Islet of Langerhans (tissue), 1 donor: ENCODE results near the gene SMYD5.
"Not testable (repeated sequence)": the region's sequence is repeated elsewhere in the genome, so short reads cannot be mapped to it uniquely, and the experiment has no call there.

Experiments used
- FAIRE-seq: peaks from one replicate; lab custom pipeline; 2011; peaks lifted over from hg19 to GRCh38; lab: Jason Lieb, UNC

SMYD5 gene

GRCh38 chr2:73260338-73260984 is 46.4 kb downstream of the SMYD5 start:
- no peak for FAIRE-seq

- FAIRE-seq: no peak
Measured at GRCh38 chr2:73262108-73262651, 48.1 kb downstream of the SMYD5 start.

DNA sequence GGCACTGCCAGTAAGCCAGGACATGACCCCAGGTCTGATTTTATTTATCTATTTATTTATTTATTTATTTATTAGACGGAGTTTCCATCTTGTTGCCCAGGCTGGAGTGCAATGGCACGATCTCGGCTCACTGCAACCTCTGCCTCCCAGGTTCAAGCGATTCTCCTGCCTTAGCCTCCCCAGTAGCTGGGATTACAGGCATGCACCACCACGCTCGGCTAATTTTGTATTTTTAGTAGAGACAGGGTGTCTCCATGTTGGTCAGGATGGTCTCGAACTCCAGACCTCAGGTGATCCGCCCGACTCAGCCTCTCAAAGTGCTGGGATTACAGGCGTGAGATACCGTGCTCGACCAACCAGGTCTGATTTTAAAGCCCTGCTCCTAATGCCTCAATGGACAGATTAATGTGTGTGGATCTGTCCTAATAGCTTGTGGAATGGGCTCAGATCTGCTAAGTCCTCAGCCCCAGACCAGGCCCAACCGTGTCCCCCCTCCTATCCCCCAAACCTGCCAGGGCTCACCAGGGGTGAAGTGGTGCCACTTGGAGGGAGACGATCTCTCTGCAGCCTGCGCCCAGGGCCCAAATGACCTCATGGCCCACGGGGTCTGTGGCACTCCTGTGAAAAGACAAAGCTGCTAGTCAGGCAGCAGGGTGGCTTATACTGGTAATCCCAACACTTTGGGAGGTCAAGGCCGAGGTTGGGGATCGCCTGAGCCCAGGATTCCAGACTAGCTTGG is 48.8 kb downstream of the SMYD5 start:
- FAIRE-seq: not testable (repeated sequence)

DNA sequence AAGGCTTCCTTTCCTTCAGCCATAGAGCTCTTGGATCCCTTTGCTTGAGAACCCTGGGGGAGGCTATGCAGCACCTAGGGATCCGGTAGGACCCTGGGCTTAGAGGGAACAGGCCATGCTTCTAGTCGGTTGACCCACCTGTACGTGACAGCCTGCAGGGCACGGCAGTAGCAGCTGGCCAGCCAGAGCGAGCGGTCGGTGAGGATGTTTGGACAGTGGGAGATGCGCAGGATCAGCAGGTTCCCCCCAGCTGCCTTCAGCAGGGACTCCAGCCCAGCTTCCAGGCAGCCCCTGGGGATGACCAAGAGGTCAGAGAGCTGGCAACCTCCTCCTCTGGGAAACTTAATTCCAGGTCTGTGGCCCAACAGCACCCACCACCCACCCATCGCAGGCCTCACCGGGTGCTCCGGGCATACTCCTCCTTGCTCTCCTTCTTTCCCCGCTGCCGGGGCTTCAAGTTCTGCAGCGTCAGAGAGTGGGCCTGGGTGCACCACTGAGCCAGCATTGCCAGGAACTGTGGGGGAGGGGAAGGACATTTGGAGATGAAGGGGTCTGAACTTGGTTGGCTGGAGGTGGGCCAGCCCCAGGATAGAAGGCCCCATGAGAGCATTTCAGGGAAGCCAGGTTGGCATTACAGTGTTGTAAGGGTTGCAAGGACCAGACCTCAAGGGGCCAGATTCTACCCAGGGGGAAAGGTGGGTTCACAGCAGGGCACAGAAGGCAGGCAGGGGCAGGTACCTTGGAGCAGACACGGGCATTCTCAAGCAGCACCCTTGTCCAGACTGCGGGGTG is 49.7 kb downstream of the SMYD5 start:
- FAIRE-seq: no peak

GRCh38 chr2:73264332-73264606 is 50.2 kb downstream of the SMYD5 start:
- FAIRE-seq: no peak

DNA sequence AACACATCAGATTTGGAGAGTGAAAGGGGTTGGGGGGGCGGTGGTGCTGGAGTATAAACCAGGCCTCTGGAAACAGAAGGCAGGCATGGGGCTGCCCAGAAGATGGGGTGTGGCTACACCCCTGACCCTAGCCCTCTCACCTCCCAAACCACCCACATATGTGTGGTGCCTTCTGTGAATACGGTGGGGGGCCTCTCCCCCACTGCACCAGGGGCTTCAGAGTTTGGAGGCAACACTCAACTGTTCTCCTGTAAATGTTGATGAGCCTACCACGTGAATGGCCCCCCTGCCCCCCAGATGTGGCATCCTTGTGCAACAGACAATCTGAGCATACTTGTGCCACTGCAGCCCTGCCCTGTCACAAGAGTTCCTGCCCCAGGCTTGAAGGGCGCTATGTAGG is 50.7 kb downstream of the SMYD5 start:
- FAIRE-seq: no peak

GRCh38 chr2:73265298-73266060 is 51.4 kb downstream of the SMYD5 start:
- no peak for FAIRE-seq

- FAIRE-seq: no peak
Measured at GRCh38 chr2:73266061-73266901, 52.2 kb downstream of the SMYD5 start.

DNA sequence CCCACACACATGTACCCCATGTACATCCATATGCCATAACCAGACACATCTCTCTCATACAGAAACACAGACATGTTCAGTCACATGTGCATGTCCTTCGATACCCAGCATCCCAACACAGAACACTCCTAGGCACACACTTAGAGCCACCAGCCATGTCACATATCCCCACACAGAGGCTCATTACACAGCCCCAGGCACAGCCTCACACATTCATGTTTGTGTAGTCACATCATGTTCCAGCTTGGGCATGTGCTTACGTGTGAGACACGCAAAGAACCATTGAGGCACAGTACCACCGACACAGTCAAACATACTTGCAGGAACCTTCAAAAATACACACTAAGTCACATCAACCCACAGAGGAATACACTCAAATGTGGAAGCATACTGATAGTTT is 53.0 kb downstream of the SMYD5 start:
- no peak for FAIRE-seq

- FAIRE-seq: no peak
Measured at GRCh38 chr2:73268366-73268829, 54.4 kb downstream of the SMYD5 start.

- FAIRE-seq: no peak
Measured at GRCh38 chr2:73268830-73269685, 55.0 kb downstream of the SMYD5 start.

DNA sequence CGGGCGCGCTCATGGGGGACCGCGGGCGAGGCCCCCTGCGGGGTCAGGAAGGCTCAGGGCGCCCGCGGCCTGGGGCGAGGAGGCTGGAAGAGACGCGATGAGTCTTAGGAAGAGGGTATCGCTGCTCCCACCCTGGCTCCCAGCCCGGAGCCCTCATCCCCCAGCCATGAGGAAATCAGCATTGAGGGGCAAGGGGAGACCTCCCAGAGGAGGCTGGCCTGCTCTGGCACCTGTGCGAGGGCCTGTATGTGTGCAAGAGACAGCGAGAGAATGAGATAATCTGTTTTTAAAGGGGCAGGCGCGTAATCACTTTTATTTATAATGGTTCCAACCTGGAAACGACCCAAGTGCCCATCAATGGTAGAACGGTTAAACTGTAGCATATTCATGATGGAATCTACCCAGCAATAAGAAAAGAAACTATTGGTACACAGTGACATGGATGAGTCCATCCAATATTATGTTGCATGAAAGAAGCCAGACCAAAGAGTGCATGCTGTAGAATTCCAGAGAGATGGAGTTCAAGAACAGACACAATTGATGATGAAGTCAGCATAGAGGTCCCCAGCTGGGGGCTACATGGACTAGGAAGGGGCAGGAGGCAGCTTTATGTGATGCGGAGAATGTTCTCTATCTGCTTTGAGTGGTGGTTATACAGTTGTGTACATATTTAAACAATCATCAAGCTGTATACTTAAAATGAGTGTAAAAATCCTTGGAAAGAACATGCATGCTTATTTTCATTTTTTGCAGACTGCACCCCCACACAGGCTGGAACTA is 55.8 kb downstream of the SMYD5 start:
- FAIRE-seq: no peak

DNA sequence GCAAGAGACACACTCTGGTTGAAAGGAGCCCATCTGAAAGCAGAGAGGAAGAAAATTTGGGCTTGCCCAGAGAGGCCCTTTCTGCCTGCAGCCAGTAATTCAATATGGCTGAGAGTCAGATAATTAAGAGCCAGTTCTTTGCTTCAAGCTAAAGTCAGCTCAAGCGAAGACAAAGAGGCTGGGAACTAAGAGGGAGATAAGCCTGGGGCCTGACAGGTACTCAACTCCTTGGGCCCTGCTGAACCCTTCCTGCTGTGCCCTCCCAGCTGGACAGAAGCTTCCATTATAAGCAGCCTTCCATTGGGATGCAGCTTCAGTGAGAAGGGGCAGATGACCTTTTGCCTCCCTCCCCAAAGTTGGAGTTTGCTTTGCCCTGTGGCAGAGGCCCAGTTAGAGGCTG is 58.2 kb downstream of the SMYD5 start:
- no peak for FAIRE-seq
